NCI-H1694 treated with DMSO at 0.1 percent for 48 hours (cell line): ENCODE measurements around the gene IL4I1.
A peak's percentile ranks its signal among the peaks of the same experiment; 100 is the strongest.

Source experiments
- DNase-seq: peaks from one replicate; lab custom pipeline; 2025; lab: John Stamatoyannopoulos, UW

Gene IL4I1

DNA sequence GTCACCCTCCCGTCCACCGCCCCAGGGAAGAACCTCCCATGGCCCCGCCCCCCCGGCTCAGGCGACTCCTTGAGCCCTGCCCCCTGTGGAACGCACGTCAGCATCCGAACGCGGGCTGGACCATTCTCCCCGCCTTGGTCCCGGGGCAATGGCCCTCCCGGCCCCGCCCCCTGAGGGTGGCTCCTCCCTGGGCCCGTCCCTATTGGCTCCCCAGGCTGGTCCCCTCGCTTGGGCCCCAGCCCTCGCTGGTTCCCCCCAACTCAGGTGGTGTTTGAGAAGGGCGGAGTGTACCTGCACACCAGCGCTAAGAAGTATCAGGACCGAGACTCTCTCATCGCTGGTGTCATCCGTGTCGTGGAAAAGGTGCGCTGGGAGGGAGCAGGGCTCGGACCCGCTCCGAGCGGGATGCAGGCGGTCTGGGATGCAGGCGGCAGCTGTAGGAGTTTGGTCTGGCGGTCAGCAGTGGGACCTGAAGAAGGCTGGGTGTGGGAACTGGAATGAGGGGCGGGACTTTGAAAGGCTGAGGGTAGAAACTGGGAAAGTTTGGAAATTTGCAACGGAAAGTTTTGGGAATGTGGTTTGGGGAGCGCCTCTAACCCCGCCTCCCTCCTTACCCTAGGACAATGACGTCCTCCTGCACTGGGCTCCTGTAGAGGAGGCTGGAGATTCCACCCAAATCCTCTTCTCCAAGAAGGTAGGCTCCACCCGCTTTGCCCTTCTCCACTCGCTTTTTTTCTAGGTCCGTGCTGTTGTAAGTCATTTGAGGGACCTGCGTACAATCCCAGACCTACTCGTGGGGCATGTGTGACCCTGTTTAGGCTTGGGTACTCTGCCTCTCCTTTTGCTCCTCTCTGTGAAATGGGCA is 18.6 kb downstream of the IL4I1 start:
- DNase-seq = peak; percentile 95

DNA sequence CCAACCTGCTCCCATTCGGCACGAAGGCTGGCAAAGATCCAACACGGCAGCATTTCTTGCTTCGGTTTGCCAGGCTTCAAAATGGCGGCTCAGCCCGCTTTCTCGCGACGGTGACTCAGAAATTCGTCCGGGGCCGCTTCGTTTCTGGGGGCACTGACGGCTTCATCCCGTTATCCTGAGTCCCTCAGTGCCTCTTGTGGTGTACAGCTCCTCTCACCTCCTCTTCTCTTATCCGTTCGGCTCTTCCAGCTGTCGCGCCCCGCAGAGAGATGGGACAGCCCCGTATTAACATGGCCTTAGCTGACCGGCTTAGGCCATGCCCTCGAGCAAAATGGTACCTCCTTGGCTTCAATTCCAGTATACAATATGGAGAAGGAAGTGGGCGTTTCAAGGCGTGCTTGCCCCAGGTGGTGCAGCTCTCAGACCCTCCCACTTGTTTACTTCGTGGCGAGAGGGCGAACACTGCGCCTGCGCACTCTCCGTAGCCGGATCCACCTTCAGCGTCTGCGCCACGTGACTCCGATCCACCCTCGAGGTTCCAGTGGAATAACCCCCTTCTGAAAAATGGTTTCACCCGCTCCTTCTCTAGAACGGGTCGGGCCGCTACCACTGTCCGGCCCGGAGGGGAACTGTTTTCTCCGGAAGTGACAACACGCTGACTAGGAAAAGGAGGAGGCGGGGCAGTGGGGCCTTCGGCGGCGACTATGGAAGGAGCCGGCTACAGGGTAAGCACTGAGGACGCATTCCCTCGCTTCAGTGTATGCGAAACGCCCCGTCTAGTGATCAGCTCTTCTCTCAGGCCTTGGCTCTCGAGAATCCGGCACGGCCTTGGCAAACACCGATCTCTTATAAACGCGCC is 19.4 kb downstream of the IL4I1 start, which contains the start of the genes AKT1S1 and TBC1D17:
Gene AKT1S1 (minus strand): TSS at position 336 of the 859 bp plus-strand sequence. CDS start 4,060 bp downstream, outside the sequence.
Gene TBC1D17 (plus strand): TSS at position 683 of the 859 bp plus-strand sequence. CDS start 22 bp downstream, at position 705.
- peak; percentile 99 for DNase-seq

DNA sequence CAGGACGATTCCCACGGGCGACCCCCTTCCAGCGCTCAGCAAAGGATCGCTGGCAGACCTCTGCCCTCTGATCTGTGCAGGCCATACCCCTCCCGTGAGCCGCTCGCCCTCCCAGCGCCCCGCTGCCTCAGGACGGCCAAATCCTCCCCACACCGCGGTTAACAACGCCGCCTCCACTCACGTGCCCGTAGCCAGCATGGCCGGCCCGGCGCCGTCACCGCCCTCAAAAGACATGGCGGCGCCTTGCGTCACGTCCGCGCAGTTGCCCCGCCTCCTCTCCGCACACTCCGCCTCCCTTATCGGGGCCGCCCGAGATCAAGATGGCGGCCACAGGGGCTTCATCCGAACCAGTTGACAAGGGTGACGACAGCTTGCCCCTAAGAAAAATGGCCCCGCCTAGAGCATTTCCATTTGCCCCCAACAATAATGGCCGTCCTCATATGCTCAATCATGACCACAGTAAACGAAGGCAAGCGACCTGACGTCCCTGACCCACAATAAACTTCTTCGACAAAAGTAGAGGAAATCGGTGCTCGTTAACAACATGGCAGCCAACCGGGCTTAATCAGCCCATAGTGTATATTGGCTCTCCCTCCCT is 20.2 kb downstream of the IL4I1 start:
- peak; percentile 99 for DNase-seq

DNA sequence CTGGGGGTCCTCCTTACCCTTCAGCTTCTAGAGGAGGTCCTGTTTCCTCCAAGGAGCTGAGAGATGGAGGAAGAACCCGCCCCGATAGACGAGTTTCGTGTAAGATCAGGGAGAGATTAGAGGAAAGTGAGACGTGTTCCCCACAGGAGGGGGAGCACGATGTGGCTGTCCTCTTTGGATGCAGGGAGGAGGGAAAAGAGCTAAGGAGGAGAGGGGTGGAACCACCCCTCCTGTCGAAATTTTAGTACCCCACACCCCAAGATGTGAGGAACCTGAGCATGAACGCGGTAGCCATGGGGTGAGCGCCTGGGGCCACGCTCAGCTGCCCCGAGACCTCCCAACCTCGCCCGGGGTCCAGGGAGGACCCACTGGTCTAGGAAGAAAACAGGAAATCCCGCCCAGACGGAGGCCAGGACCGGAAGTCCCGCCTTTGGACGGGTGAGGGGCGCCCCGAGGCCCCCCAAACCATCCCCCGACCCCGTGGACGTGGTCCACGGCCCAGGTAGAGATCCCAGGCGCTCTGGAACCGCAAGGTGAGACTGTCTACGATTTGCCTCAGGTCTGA is 20.7 kb downstream of the IL4I1 start:
- peak; percentile 32 for DNase-seq

DNA sequence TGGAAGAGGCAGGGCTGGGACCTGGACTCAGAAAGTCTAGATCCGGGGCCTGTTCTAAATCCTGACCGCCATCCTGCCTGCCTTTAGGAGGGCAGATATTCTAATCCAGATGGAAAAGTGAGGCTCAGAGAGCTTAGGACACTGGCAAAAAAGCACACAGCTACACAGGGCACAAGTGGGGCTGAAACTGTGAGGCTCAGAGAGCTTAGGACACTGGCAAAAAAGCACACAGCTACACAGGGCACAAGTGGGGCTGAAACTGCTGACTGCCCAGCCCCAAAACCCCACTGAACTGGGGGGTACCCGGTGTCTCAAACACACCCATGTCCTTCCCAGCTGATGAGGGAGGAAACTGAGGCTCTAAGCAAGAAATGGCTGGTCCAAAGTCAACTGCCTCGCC is 21.5 kb downstream of the IL4I1 start:
- DNase-seq = no peak

DNA sequence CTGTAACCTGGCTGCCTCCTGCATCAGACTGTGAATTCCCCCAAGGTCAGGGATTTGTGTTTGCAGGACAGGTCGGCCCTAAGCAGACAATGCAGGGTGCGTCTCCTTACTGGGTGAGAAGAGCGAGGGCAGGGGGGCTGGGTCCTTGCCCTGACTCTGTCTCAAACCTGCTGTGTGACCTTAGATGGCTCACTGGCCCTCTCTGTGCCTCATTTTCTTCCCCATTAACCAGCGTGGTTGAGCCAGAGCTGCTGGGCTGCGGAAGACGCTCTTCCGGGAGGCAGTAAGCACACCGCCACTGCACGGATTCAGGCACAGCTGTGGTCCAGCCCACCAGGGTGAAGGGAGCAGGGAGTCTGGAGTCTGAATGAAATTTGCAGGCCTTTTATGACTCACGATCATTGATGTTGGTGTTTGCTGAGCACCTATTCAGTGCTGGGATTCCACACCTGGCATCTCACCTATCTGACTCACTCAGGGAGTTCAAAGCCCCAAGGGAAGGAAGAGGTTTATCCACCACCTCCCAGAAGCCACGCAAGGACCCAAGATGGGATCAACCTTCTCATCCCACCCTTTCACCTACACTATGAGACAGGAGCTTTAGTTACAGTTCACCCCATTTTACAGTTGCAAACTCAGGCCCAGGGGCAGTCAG is 22.1 kb downstream of the IL4I1 start:
- no peak for DNase-seq

DNA sequence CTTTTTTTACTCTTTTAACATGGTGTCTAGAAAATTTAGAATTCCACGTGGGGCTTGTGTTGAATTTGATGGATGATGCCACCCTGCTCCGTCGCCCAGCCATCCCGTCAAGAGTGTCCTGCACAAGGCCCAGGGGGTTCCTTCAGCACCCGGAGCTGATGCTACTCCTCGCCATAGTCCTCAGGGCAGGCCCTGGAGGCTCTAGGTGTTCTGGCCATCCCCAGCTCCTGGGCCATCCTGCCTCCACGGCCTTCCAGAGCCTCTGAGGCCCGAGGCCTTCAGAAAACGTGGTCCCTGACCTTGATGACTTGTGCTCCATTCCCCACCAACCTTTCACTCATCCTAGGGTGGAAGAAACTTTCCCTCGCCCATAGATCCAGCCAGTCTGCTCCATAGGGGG is 22.9 kb downstream of the IL4I1 start:
- DNase-seq = no peak

DNA sequence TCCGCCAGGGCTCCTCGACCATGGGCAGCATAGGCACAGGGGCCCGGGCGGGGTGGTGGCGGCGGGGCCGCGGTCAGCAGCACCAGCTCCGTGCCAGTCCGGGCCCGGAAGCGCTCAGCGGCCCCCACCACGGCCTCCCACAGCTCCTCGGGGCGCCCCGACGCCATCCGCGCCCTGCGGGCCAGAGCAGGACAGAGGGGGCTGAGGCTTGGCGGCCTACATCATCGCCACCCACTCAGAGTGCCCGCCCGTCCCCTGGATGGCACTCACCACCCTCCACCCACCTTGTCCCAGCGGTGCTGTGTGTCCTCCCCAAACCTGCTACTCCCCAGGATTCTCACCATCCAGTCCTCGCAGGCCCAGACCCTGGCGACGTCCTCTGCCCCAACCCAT is 23.6 kb downstream of the IL4I1 start:
- no peak for DNase-seq

DNA sequence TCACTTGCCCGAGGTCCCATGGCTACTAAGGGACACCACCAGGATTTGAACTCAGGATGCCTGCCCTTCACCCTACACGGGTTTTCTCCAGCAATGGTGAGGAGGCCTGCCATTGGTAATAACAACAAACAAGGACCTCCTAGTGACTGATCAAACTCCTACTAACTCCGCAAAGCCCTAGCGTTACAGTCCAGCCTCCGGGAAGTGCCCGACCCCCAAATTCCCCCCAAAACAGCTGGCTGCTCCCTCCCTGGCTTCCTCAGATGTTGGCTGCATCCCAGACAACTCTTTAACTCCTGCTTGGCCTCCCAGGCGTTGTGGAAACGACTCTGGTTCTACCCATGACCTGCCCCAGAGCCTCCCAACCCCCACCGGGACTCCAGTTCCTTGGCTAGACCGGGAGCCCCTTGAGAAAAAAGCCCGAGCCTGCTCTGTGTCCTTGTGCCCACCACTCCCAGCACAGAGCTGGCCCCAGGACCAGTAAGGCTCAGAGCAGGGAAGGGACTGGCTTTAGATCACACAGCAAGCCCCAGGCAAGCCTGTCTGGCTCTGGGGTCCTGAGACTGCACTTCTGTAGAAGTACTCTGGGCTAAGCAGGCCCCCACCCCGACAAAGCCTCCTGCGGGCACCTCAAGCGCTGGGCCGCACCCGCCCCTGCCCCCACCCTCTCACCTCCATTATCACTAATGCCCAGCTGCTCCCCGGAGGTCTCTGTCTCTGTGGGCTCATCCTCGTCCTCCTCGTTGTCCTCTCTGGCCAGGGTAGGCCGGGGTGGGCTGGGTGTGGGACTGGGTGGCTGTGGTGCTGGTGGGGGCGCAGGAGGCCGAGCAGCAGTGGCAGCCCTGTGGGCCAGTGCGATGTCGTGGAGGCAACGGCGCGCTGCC is 24.2 kb downstream of the IL4I1 start:
- DNase-seq = no peak

DNA sequence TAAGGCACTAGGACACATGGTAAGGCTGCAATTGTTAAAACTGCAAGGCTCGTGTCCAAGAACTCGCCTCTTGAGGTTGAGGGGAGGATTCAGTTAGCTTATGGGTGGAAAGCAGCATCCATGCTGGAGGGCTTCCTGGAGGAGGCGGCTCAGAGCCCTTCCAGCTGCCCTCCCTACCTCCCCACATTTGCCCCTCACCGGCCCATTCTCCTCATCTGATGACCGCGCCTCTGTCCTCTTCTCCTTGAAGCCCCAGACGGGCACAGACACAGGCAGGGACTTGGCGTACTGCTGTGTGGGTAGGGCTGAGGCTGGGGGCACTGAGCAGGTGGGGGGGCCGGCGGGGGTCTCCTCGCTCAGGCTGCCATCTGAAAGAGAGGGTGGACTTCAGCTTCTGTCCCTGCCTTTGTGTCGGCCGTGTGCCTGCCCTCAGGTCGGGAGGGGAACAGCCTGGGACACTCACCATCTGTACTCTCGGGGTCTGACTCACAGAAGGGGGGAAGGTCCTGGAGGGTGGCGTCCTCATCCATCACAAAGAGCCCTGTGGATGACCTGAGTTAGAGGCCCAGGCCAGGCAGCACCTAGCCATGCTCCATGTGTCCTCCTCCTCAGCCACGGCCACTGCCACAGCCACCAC is 25.2 kb downstream of the IL4I1 start:
- no peak for DNase-seq

DNA sequence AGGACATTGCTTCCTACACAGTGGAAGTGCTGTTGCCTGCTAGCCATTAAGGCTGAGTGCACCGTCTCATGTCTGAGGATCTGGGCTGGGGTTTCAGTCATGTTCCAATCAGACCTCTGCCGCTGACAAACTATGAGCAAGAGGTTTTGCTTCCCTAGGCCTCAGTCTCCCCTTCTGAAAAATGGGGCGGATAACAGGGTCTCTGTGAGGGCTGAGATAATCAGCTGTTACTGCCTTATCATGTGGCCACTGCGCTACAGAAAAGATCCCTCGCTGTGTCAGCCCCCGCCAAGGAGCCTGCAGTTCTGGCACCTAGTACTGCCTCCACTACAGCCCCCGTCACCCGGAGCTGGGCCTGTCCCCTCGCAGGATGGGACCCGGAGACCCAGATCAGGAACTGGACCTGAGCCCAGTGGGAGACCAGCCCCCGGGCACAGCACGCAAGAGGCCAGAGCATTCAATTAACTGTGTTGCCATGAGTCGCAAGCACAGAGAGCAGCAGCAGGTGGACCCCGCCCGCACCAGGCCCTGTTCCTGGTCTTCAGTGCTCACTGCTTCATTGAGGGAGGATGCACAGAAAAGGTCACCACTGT is 26.3 kb downstream of the IL4I1 start:
- DNase-seq = no peak

DNA sequence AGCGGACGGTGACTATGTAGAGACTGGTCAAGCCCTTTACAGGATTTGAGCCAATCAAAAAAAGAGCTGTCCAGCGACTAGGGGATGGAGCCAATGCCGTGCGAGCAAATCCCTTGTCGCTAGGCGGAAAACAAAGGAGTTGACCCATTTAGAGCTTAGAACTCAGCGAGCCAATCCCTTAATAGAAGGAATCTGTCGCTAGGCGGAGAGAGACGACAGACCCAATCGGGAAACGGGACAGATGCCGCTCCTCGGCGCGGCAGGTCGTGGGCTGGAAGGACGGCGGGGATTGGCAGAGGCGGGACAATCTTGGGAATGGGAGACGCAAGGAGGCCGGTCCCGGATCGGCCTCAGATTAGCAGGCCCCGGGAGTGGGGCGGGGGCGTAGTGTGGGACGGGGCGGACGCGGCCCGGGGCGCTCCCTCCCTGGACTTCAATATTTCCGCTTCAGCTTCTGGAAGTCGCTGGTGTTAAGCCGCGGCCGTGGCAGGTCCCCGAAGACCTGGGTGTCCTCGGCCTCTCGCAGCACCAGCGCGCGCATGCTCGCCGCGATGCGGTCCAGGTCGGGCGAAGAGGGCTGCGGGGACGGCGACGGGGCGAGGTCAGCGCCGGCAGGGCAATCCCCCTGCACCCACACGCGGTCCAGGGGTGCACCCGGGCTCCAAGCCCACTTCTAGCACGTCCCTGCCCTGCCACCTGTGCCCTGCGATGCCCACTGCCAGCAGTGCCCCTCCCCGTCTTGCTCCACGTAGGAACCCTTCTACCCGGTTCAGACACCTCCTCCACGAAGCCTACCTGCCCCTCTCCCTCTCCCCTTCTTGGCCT is 27.0 kb downstream of the IL4I1 start:
- peak; percentile 99 for DNase-seq

DNA sequence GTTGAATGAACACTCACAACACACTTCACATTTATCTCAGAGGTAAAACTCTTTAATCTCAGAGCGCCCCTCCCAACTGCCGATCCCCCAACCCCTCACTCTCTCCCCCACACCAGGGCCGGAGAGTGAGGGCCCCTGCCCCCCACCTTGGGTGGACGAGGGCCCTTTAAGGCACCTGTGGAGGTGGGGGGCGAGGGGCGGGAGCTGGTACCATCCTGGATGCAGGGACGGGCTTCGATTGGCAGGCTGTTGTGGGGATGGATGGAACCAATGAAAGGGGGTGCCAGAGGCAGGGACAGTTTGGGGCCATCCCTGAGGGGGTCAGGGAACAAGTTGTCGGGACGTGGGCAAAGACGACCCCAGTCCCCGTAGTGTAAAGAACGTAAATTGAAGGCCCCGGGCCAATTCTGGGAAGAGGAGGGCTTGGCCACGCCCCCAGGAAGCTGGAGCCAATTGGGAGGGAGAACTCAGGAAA is 27.6 kb downstream of the IL4I1 start:
- no peak for DNase-seq

DNA sequence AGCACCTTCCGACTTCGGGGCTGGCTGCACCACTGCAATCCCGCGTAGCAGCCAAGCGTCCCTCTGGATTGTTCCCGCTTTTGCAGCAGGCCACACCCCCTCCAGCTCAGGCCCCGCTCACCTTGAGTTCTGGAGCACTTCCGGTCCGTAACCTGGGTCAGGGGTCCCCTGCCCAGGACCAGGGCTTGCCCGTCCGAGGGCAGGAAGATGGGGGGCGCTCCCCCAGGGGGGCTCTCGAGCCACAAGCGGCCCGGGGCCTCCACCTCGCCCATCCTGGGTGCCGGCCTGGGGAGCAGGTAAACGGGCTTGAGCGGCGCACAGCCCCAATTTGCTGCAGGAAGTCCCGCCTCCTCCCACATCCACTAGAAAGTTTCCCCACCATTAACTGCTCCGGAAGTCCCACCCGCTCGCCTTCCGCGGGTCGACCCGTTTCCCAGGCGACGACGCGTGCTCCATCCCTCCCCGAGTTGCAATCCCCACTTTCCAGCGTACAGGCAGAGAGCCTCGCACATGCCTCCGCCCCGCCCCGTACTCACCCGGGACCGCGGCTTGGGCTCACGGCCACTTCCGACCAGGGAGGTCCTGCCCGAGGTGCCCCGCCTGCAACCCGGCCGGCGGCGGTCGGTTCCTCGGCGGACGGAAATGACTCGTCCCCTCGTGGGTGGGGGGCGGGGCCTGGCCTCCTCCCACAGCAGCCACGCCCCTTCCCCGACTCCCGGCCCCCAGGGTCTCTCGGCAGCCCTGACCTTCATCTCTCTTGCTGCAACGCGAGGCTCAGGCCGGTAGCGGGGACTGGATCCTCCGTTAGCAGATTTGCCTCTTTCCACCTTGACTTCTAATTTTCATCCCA is 29.5 kb downstream of the IL4I1 start, which contains the start of gene PNKP:
Gene PNKP (minus strand): TSS at position 644 of the 850 bp plus-strand sequence. CDS start 372 bp downstream, at position 272.
- DNase-seq = peak; percentile 90

DNA sequence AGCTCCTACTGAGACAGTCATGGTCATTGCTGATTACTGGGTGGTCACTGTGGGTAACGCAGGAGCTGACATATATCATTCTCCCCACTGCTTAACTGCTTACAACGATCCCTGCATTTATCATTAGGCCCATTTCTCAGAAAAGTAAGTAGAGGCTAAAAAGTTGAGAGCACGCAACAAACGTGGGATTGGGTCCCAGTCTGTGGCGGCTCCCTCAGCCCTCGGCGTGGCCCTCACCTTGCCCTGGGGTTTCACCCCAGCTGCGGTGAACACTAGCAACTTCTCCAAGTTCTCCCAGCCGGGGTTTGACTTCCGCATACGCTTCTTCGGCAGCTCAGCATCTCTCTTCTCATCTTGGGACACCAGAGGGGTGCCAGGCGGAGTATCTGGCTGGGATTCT is 31.8 kb downstream of the IL4I1 start:
- no peak for DNase-seq

DNA sequence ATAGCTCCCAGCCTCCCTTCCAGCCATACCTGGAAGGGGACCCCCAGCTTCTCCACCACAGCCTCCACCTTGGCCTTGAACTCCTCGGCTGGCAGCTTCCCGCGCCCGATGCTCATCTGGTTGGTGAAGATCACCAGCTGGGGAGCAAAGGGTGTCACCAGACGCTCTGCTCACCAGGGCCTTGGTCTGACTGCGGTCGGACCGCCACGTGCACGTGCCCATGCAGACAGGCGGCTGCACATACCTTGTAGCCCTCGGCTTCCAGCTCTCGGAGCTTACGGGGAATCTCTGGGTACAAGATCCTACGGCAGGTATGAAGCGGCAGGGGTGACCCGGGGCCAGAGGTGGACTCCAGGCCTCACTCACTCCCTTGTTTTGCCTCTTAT is 32.8 kb downstream of the IL4I1 start:
- no peak for DNase-seq

DNA sequence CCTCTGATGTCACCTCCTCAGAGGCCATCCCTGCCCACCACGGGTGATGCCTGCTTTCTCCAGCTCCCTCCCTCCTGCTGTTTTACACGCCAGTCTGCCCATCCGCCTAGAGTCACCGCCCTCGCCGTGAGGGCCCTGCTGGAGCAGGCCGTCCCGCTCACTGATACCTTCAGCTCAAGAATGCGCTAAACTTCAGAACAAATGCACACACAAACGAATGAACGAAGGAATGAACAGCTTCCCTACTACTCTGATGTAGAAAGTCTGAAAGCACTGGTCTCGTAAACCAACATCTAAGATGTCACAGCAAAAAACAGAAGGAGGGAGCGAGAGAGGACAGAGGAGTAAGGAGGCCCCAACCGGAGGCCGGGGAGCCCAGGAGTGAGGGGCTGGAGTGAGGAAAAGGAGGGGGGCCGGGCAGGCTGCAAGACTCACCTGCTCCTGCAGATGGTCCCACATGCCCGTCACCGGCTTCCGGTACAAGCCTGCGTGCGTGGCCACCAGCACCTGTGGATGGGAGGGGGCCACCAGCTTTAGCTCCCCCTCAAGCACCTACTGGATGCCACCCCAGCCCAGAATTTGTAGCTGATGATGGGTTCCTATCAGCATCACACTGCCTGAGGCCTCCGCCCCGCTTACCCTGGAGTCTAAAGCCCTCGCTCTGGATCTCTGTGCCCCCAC is 33.3 kb downstream of the IL4I1 start:
- no peak for DNase-seq
